GM21367 (cell line): Measurements from ENCODE around the gene HIPK4.
A peak's percentile ranks its signal among the peaks of the same experiment; 100 is the strongest.
"Not testable (repeated sequence)": the region's sequence is repeated elsewhere in the genome, so short reads cannot be mapped to it uniquely, and the experiment has no call there.

Experiments used
- ATAC-seq: cut with Tn5 transposase; IDR thresholded peaks from one replicate; pipeline ENCODE4 v1.9.1; 2021; ENCODE audit not compliant: unreplicated experiment

Gene HIPK4, protein sequence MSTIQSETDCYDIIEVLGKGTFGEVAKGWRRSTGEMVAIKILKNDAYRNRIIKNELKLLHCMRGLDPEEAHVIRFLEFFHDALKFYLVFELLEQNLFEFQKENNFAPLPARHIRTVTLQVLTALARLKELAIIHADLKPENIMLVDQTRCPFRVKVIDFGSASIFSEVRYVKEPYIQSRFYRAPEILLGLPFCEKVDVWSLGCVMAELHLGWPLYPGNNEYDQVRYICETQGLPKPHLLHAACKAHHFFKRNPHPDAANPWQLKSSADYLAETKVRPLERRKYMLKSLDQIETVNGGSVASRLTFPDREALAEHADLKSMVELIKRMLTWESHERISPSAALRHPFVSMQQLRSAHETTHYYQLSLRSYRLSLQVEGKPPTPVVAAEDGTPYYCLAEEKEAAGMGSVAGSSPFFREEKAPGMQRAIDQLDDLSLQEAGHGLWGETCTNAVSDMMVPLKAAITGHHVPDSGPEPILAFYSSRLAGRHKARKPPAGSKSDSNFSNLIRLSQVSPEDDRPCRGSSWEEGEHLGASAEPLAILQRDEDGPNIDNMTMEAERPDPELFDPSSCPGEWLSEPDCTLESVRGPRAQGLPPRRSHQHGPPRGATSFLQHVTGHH

DNA sequence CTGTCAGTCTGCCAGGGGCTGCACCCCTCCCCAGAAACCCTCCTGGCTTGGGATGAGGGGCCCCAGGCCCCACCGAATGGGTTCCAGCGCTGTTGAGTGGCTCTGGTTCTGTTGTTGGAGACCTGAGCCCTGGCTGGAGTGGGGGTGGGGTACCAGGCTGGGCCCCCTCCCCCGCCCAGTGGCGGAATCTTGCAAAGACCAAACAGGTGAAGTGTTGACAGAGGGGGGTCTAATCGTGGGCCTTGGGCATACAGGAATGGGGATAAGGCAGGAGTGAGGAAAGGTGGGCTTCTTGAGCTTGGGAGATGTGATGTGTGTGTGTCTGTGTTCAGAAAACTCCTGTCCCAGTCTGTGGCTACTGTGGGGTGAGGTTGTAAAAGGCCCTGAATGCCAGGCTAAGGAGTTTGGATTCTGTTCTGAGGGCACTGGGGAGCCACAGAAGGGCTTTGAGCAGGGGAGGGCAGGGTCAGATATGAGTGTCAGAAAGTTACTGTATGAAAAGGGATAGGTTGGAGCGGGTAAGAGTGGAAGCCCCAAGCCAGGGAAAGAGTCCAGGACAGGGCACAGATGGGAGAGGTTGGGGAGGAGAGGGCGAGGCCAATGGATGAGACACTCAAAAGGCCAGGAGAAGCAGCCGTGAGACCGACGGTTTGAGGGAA, at the start of gene HIPK4:
Gene HIPK4, minus strand, starts transcription at position 98 of the 659 bp plus-strand sequence. CDS start 279 bp downstream, outside the sequence.
- no peak for ATAC-seq

- no peak for ATAC-seq
Observed at GRCh38 chr19:40438284-40438683, 48.3 kb upstream of the HIPK4 start.

- ATAC-seq = peak; percentile 46
Observed at GRCh38 chr19:40433391-40434216, 43.6 kb upstream of the HIPK4 start.

DNA sequence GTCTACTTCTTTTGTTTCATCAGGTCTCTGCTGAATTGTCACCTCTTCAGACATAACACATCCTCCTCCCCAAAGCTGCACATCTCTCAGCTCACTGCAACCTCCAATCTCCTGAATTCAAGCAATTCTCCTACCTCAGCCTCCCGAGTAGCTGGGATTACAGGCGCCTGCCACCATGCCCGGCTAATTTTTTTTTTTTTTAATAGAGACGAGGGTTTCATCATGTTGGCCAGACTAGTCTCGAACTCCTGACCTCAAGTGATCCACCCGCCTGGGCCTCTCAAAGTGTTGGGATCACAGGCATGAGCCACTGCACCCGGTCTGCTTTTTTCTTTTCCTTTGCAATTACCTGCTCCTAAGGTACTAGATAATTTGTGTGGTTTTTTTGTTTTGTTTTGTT, 42.8 kb upstream of the HIPK4 start:
- ATAC-seq = not testable (repeated sequence)

DNA sequence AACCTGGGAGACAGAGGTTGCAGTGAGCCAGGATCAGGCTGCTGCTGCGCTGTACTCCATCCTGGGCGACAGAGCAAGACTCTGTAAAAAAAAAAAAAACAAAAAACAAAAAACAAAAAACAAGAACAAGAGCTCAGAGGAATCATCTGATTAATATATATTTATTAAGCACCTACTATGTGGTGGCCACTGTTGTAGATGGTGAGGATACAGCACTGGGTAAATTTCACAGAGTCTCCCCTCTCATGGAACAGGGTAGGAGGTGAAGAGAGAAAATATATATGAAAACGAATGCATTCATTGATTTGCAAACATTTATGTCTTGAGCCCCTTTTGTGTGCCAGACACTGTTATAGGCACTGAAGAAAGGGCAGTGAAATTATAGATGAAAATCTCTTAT, 41.7 kb upstream of the HIPK4 start:
- no peak for ATAC-seq

GRCh38 chr19:40430242-40430641, 40.3 kb upstream of the HIPK4 start:
- ATAC-seq = not testable (repeated sequence)

- ATAC-seq = not testable (repeated sequence)
Observed at GRCh38 chr19:40428197-40428596, 38.2 kb upstream of the HIPK4 start.

- ATAC-seq = peak; percentile 66
Observed at GRCh38 chr19:40425450-40426287, 35.7 kb upstream of the HIPK4 start, which contains the start of gene SERTAD1. Gene SERTAD1 (minus strand): TSS chr19:40425992. CDS start chr19:40423546, 2,446 bp downstream.

GRCh38 chr19:40424637-40425449, 34.9 kb upstream of the HIPK4 start:
- no peak for ATAC-seq

- no peak for ATAC-seq
Observed at GRCh38 chr19:40423938-40424337, 34.0 kb upstream of the HIPK4 start.

GRCh38 chr19:40422748-40423566, 33.0 kb upstream of the HIPK4 start:
- ATAC-seq = no peak

DNA sequence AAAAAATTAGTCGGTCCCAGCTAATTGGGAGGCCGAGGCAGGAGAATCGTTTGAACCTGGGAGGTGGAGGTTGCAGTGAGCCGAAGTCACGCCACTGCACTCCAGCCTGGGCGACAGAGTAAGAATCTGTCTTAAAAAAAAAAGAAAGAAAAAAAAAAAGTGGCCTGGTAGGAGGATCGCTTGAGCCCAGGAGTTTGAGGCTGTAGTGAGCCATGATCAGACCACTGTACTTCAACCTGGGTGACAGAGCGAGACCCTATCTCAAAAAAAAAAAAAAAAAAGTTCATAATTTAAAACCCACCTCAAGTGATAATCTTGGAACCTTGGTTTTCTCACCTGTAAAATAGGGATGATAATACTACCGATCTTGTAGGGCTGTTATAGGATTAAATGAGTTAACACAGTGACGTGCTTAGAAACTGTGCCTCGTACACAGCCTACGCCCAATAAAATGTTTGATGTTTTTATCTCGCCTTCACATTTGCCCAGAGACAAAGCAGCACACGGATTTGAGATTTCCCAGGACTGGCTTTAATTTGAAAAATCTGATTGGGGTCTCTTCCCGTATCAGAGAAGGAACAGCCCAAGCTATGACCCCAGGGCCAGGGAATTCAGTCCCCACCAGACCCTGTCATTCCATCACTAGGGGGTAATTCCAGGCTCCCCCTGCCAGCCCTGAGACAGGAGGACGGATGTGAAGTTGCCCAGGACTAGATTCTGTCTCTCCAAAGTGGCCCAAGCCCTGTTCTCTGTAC, 32.2 kb upstream of the HIPK4 start:
- ATAC-seq = no peak

GRCh38 chr19:40420766-40421765, 31.1 kb upstream of the HIPK4 start:
- no peak for ATAC-seq

GRCh38 chr19:40420451-40420765, 30.4 kb upstream of the HIPK4 start:
- ATAC-seq = no peak

DNA sequence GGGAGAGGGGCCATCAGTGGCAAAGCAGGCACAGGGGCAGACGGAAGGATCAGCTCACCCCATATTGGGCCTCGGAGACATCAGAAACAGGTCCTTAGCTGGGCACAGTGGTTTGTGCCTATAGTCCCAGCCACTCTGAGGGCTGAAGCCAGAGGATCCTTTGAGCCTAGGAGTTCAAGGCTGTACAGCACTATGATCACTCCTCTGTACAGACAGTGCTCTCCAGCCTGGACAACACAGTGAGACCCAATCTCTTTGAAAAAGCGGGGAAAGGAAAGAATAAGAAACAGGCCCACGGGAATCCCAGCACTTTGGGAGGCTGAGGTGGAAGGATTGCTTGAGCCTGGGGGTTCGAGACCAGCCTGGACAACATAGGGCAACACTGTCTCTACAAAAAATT, 29.8 kb upstream of the HIPK4 start:
- ATAC-seq = no peak

DNA sequence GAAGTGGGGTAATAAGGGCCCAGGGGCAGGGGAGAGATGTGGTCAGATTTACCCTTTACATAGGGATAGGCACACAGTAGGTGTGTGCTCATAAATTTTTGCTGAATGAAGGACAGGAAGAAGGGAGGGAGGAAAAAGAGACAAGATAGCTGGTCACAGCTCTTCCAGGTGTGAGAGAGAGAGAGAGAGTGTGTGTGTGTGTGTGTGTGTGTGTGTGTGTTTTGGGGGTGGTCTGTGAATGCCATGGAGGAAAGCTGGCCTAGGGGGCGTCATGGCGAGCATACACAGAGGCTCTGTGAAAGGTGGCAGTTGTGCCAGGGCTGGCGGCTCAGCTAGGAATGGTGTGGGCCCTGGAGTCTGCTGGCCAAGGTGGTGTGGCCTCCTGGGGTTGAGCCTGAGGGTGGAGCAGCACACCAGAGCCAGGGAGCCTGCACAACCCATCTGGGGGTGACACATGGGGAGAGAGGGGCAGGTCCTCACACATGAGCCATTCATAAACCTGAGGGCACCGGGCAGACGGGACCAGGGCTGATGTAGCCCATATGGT, 29.2 kb upstream of the HIPK4 start:
- no peak for ATAC-seq
